Endometrial microvascular endothelial cells (primary cell): ENCODE data around the gene BOD1L2. TPM values are rescaled to one million over a fixed set of nuclear protein-coding genes. Genes with fewer than 3 reads are reported as not detected.

Experiments
- in situ Hi-C: cut with HindIII; loops from 2 replicates; pipeline ENCODE4 v1.10.0; 2017; ENCODE audit warnings: low sequenced_read_pairs, low pct_unique_long_range_greater_than_20kb; ENCODE audit errors: inconsistent ontology term
- total RNA-seq: library from RNA; depleted of rRNA; stranded (reverse); fragments of >200 nt; gene quantifications from one replicate; pipeline ENCODE4 v1.2.3, GENCODE V29; 2015; ENCODE audit errors: inconsistent ontology term

The BOD1L2 gene
- total RNA-seq, result not detected

- in situ Hi-C loops, result no loop called here
These were observed at the start of gene BOD1L2 for GRCh38 chr18:57146956-57147636. Gene BOD1L2, plus strand, starts transcription at chr18:57147087. Its CDS starts 226 bp downstream, at chr18:57147313.

GRCh38 chr18:57107140-57107832 lies 39.6 kb upstream of the BOD1L2 start:
- in situ Hi-C loops, result no loop called here

GRCh38 chr18:57110290-57110689 lies 36.6 kb upstream of the BOD1L2 start:
- in situ Hi-C loops, result no loop called here

- in situ Hi-C loops, result no loop called here
These were observed 33.0 kb upstream of the BOD1L2 start for GRCh38 chr18:57113799-57114420.

- in situ Hi-C loops, result no loop called here
These were observed 30.2 kb upstream of the BOD1L2 start for GRCh38 chr18:57116598-57117132.

GRCh38 chr18:57121542-57122112 lies 25.3 kb upstream of the BOD1L2 start:
- in situ Hi-C loops, result no loop called here

- in situ Hi-C loops, result no loop called here
These were observed 23.9 kb upstream of the BOD1L2 start for GRCh38 chr18:57122936-57123510.

GRCh38 chr18:57125627-57126026 lies 21.3 kb upstream of the BOD1L2 start:
- in situ Hi-C loops, result no loop called here

- in situ Hi-C loops, result no loop called here
These were observed 18.5 kb upstream of the BOD1L2 start for GRCh38 chr18:57128220-57128932.

GRCh38 chr18:57131101-57131500 lies 15.8 kb upstream of the BOD1L2 start:
- in situ Hi-C loops, result no loop called here

- in situ Hi-C loops, result no loop called here
These were observed 15.1 kb upstream of the BOD1L2 start for GRCh38 chr18:57131782-57132181.

GRCh38 chr18:57134618-57135135 lies 12.2 kb upstream of the BOD1L2 start:
- in situ Hi-C loops, result no loop called here

- in situ Hi-C loops, result no loop called here
These were observed 11.2 kb upstream of the BOD1L2 start for GRCh38 chr18:57135699-57136098.

- in situ Hi-C loops, result no loop called here
These were observed 9.0 kb upstream of the BOD1L2 start for GRCh38 chr18:57137847-57138246.

- in situ Hi-C loops, result no loop called here
These were observed 5.4 kb upstream of the BOD1L2 start for GRCh38 chr18:57141208-57142129.

- in situ Hi-C loops, result no loop called here
These were observed 4.6 kb upstream of the BOD1L2 start for GRCh38 chr18:57142324-57142723.

- in situ Hi-C loops, result no loop called here
These were observed 3.6 kb upstream of the BOD1L2 start for GRCh38 chr18:57143265-57143664.
